Esophagus muscularis mucosa (tissue), 4 donors: ENCODE results near the gene GLRX2.

Source experiments
- EP300 ChIP-seq: sonication (generic); formaldehyde crosslinking; IDR thresholded peaks from one replicate; pipeline ENCODE4 v1.6.1; 2017; ENCODE audit warnings: antibody characterized with exemption
- POLR2A ChIP-seq: fragments of 450-650 bp; IDR thresholded peaks from one replicate; pipeline ENCODE4 v1.6.1; 2017; ENCODE audit warnings: antibody characterized with exemption, moderate library complexity, mild to moderate bottlenecking, low read depth
- TF ChIP-seq, protein P1 (sequence below), 3 experiments: fragments of 200-600 bp in 2 of 3; fragments of 450-650 bp in 1 of 3; sonication (generic) in 2 of 3; IDR thresholded peaks; one replicate each; pipeline ENCODE4 v1.5.1; 2017 to 2019; ENCODE audit warnings: antibody characterized with exemption in 3 of 3, mild to moderate bottlenecking in 2 of 3, moderate library complexity in 1 of 3

GRCh38 chr1:193105821-193106177, 585 bp upstream of the GLRX2 start:
- TF ChIP-seq, protein P1, sequence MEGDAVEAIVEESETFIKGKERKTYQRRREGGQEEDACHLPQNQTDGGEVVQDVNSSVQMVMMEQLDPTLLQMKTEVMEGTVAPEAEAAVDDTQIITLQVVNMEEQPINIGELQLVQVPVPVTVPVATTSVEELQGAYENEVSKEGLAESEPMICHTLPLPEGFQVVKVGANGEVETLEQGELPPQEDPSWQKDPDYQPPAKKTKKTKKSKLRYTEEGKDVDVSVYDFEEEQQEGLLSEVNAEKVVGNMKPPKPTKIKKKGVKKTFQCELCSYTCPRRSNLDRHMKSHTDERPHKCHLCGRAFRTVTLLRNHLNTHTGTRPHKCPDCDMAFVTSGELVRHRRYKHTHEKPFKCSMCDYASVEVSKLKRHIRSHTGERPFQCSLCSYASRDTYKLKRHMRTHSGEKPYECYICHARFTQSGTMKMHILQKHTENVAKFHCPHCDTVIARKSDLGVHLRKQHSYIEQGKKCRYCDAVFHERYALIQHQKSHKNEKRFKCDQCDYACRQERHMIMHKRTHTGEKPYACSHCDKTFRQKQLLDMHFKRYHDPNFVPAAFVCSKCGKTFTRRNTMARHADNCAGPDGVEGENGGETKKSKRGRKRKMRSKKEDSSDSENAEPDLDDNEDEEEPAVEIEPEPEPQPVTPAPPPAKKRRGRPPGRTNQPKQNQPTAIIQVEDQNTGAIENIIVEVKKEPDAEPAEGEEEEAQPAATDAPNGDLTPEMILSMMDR (IDR thresholded peaks at IDR 0.05) = no peak
- TF ChIP-seq POLR2A = no peak
- no peak for TF ChIP-seq EP300
